ENCODE measurements around the gene TLR6.
A peak's percentile ranks its signal among the peaks of the same experiment; 100 is the strongest.

The TLR6 gene

GRCh38 chr4:38859501-38859900 is 2.9 kb upstream of the TLR6 start:
- no peak for FAIRE-seq
- TF ChIP-seq TAF1 (IDR thresholded peaks at IDR 0.05; ENCODE audit: low read depth, low read length) = no peak
- no peak for TF ChIP-seq POLR2AphosphoS5 (IDR thresholded peaks at IDR 0.05; ENCODE audit: low read depth, low read length)
- TF ChIP-seq PAX5 (IDR thresholded peaks at IDR 0.05; ENCODE audit: insufficient read depth, low read length, severe bottlenecking) = no peak
- no peak for TF ChIP-seq POLR2A (IDR thresholded peaks at IDR 0.05; ENCODE audit: low read depth, low read length)
- no peak for TF ChIP-seq POU2F2 (IDR thresholded peaks at IDR 0.05; ENCODE audit: low read depth, low read length)
- DNase-seq (ENCODE audit: insufficient read length, low spot score) = no peak

DNA sequence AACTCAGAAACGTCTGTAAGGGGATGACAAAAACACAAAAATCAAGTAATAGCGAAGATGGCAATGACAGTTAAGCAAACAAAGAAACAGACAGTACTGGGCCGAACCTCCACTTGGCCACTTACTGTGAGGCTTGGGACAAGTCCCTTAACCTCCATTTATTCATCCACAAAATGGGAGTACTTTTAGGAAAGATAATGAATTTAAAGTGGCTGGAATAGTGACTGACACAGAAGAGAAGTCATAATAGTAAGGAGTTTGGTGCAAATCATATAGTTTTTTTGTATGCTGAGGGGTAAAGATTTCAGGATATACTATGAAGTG is 1.4 kb upstream of the TLR6 start:
- TF ChIP-seq PAX5 (IDR thresholded peaks at IDR 0.05; ENCODE audit: insufficient read depth, low read length, severe bottlenecking) (no peak), POLR2AphosphoS5 (IDR thresholded peaks at IDR 0.05; ENCODE audit: low read depth, low read length) (no peak), TAF1 (IDR thresholded peaks at IDR 0.05; ENCODE audit: low read depth, low read length) (no peak), POU2F2 (IDR thresholded peaks at IDR 0.05; ENCODE audit: low read depth, low read length) (no peak), SPI1 (IDR thresholded peaks at IDR 0.05; ENCODE audit: low read depth, low read length) (no peak), POLR2A (IDR thresholded peaks at IDR 0.05; ENCODE audit: low read depth, low read length) (no peak)
- no peak for FAIRE-seq
- DNase-seq (ENCODE audit: insufficient read length, low spot score) = no peak

- DNase-seq (ENCODE audit: insufficient read length, low spot score) = no peak
- TF ChIP-seq PAX5 (IDR thresholded peaks at IDR 0.05; ENCODE audit: insufficient read depth, low read length, severe bottlenecking) (no peak), SPI1 (IDR thresholded peaks at IDR 0.05; ENCODE audit: low read depth, low read length) (peak; percentile 98)
- peak; percentile 91 for FAIRE-seq
Observed at GRCh38 chr4:38857354-38858096, 908 bp upstream of the TLR6 start.

DNA sequence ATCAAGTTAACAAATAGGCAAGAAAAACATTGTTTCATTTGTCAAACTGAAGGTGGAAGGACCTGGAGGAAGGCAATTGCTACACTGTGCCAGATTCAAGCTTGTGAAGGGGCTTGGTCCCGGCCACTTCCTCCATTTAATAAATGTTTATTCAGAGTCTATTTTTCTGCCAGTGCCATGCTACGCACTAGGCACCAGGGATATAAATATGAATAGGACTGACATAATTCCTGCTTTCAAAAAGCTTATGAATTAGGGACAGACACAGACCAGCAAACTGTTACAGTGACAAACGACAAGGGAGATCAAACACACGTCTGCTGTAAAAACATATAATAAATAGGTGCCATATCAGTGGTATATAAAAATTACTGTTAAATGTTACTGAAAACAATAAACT is 571 bp downstream of the TLR6 start:
- FAIRE-seq (peak; percentile 83), DNase-seq (ENCODE audit: insufficient read length, low spot score) (no peak)
- TF ChIP-seq PAX5 (IDR thresholded peaks at IDR 0.05; ENCODE audit: insufficient read depth, low read length, severe bottlenecking) (no peak), SPI1 (IDR thresholded peaks at IDR 0.05; ENCODE audit: low read depth, low read length) (peak; percentile 65)

DNA sequence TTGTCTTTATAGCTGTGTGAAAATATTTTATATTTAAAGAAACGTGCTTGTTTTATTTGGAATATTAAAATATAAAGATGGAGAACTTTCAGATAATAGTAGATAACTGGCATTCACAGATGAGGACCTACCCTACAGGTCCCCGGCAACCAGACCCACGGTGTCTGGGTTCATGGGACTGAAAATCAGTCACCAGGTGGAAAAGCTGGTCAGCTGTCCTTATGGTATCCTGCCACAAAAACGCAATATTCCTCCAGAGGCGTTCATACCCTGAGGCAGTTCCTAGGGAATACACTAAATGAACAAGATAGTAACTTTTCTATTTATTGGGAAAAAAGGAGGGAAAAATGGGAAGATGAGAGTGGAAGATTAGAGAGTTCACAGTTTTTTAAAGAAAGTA is 1.2 kb downstream of the TLR6 start:
- no peak for TF ChIP-seq POLR2AphosphoS5 (IDR thresholded peaks at IDR 0.05; ENCODE audit: low read depth, low read length)
- FAIRE-seq (peak; percentile 64), DNase-seq (ENCODE audit: insufficient read length, low spot score) (no peak)

DNA sequence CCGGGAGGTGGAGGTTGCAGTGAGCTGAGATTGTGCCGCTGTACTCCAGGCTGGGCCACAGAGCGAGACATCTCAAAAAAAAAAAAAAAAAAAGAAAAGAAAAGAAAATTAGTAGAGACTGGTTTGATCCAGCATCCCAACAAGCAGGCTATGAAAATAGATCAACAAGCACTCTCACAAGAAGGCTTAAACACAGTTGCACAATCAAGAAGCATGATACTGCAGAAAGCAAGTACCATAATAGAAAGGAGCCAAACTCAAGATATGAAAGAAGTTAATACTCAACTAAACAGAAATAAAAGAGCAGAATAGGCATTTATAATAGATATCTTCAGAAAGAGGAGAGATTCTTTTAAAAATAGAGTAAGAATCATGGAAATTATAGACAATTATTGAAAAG is 10.6 kb downstream of the TLR6 start:
- FAIRE-seq (no peak), DNase-seq (ENCODE audit: insufficient read length, low spot score) (no peak)
- TF ChIP-seq TAF1 (IDR thresholded peaks at IDR 0.05; ENCODE audit: low read depth, low read length) = no peak
- TF ChIP-seq SPI1 (IDR thresholded peaks at IDR 0.05; ENCODE audit: low read depth, low read length) = no peak
- TF ChIP-seq POLR2A (IDR thresholded peaks at IDR 0.05; ENCODE audit: low read depth, low read length) = no peak
- no peak for TF ChIP-seq POU2F2 (IDR thresholded peaks at IDR 0.05; ENCODE audit: low read depth, low read length)
- TF ChIP-seq POLR2AphosphoS5 (IDR thresholded peaks at IDR 0.05; ENCODE audit: low read depth, low read length) = no peak
- TF ChIP-seq PAX5 (IDR thresholded peaks at IDR 0.05; ENCODE audit: insufficient read depth, low read length, severe bottlenecking) = no peak

- no peak for DNase-seq (ENCODE audit: insufficient read length, low spot score)
- TF ChIP-seq SPI1 (IDR thresholded peaks at IDR 0.05; ENCODE audit: low read depth, low read length) (no peak), POLR2AphosphoS5 (IDR thresholded peaks at IDR 0.05; ENCODE audit: low read depth, low read length) (no peak), PAX5 (IDR thresholded peaks at IDR 0.05; ENCODE audit: insufficient read depth, low read length, severe bottlenecking) (no peak), TAF1 (IDR thresholded peaks at IDR 0.05; ENCODE audit: low read depth, low read length) (no peak), POU2F2 (IDR thresholded peaks at IDR 0.05; ENCODE audit: low read depth, low read length) (no peak), POLR2A (IDR thresholded peaks at IDR 0.05; ENCODE audit: low read depth, low read length) (no peak)
- no peak for FAIRE-seq
Observed at GRCh38 chr4:38842994-38843393, 13.6 kb downstream of the TLR6 start.

DNA sequence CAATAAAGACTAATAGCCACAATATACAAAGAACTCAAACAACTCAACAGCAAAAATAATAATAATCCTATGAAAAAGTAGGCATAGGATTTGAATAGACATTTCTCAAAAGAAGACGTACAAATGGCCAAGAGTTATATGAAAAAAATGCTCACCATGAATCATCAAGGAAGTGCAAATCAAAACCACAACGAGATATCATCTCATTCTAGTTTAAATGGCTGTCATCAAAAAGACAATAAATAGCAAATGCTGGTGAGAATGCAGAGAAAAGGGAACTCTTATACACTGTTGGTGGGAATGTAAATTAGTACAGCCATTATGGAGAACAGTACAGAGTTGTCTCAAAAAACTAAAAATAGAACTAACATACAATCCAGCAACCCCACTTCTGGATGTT is 18.8 kb downstream of the TLR6 start:
- FAIRE-seq = no peak
- no peak for DNase-seq (ENCODE audit: insufficient read length, low spot score)
- TF ChIP-seq SPI1 (IDR thresholded peaks at IDR 0.05; ENCODE audit: low read depth, low read length) = no peak
- TF ChIP-seq POLR2A (IDR thresholded peaks at IDR 0.05; ENCODE audit: low read depth, low read length) = no peak
- no peak for TF ChIP-seq TAF1 (IDR thresholded peaks at IDR 0.05; ENCODE audit: low read depth, low read length)
- no peak for TF ChIP-seq POU2F2 (IDR thresholded peaks at IDR 0.05; ENCODE audit: low read depth, low read length)
- TF ChIP-seq PAX5 (IDR thresholded peaks at IDR 0.05; ENCODE audit: insufficient read depth, low read length, severe bottlenecking) = no peak
- TF ChIP-seq POLR2AphosphoS5 (IDR thresholded peaks at IDR 0.05; ENCODE audit: low read depth, low read length) = no peak

GRCh38 chr4:38837334-38837733 is 19.3 kb downstream of the TLR6 start:
- no peak for FAIRE-seq
- DNase-seq (ENCODE audit: insufficient read length, low spot score) = no peak
- TF ChIP-seq SPI1 (IDR thresholded peaks at IDR 0.05; ENCODE audit: low read depth, low read length) (no peak), PAX5 (IDR thresholded peaks at IDR 0.05; ENCODE audit: insufficient read depth, low read length, severe bottlenecking) (no peak), TAF1 (IDR thresholded peaks at IDR 0.05; ENCODE audit: low read depth, low read length) (no peak), POU2F2 (IDR thresholded peaks at IDR 0.05; ENCODE audit: low read depth, low read length) (no peak), POLR2A (IDR thresholded peaks at IDR 0.05; ENCODE audit: low read depth, low read length) (no peak), POLR2AphosphoS5 (IDR thresholded peaks at IDR 0.05; ENCODE audit: low read depth, low read length) (no peak)

GRCh38 chr4:38834570-38834969 is 22.0 kb downstream of the TLR6 start:
- DNase-seq (ENCODE audit: insufficient read length, low spot score) (no peak), FAIRE-seq (no peak)
- TF ChIP-seq SPI1 (IDR thresholded peaks at IDR 0.05; ENCODE audit: low read depth, low read length) (no peak), POLR2AphosphoS5 (IDR thresholded peaks at IDR 0.05; ENCODE audit: low read depth, low read length) (no peak), POLR2A (IDR thresholded peaks at IDR 0.05; ENCODE audit: low read depth, low read length) (no peak), TAF1 (IDR thresholded peaks at IDR 0.05; ENCODE audit: low read depth, low read length) (no peak), POU2F2 (IDR thresholded peaks at IDR 0.05; ENCODE audit: low read depth, low read length) (no peak), PAX5 (IDR thresholded peaks at IDR 0.05; ENCODE audit: insufficient read depth, low read length, severe bottlenecking) (no peak)
